GM10248 (cell line): Measurements from ENCODE around the gene ZNF44.

Experiments used
- CTCF ChIA-PET: fragments of 300-600 bp; sonication (Branson Sonifier 250); formaldehyde crosslinking; extraction: SDS; loops from one replicate; lab custom pipeline; 2021; ENCODE audit warnings: antibody characterized with exemption; lab: Yijun Ruan, JAX
- POLR2A ChIA-PET: fragments of 350-650 bp; sonication (Branson Sonifier 250); formaldehyde crosslinking; extraction: SDS; loops from one replicate; lab custom pipeline; 2020; ENCODE audit warnings: antibody characterized with exemption; lab: Yijun Ruan, JAX
- DNase-seq: peaks from one replicate; pipeline ENCODE4 v3.0.0; 2012; ENCODE audit errors: extremely low spot score
- CTCF ChIP-seq: IDR thresholded peaks from 2 replicates; pipeline ENCODE4 v1.5.1; 2012; ENCODE audit warnings: mild to moderate bottlenecking, low read depth; ENCODE audit errors: extremely low read depth, missing control alignments, control extremely low read depth

ZNF44 gene

GRCh38 chr19:12294249-12295158 lies at the start of gene ZNF44:
Gene ZNF44 (minus strand): TSS chr19:12294883. CDS start chr19:12294694, 189 bp downstream.
- DNase-seq: peak; percentile 97
- no peak for TF ChIP-seq CTCF
- ChIA-PET CTCF (interaction anchor here (1.0 kb wide), 3 partner anchors 71 to 370 kb away, joined by 3 to 5 read pairs (median 4); partner anchors contain the start of gene ZNF442), POLR2A (interaction anchor here (0.6 to 1.4 kb wide), 5 partner anchors 18 to 306 kb away, joined by 3 to 4 read pairs (median 3); partner anchors contain the start of genes ZNF442 and ZNF563)

- ChIA-PET POLR2A (interaction anchor here (0.5 to 2.1 kb wide), 6 partner anchors 22 to 267 kb away, joined by 4 to 14 read pairs (median 4); partner anchors contain the start of genes ZNF44 and ZNF442), CTCF (interaction anchor here (1.0 to 1.9 kb wide), 6 partner anchors 12 to 745 kb away, joined by 3 to 12 read pairs (median 4); partner anchors contain the start of gene ZNF700)
- DNase-seq: peak; percentile 94
- TF ChIP-seq CTCF: no peak
These were observed 38.8 kb upstream of the ZNF44 start, which contains the start of gene ZNF563 for GRCh38 chr19:12333162-12334159. Gene ZNF563 (minus strand): TSS chr19:12333633. CDS start chr19:12333482, 151 bp downstream.

GRCh38 chr19:12331211-12331941 lies 36.7 kb upstream of the ZNF44 start:
- peak; percentile 85 for DNase-seq
- no peak for TF ChIP-seq CTCF
- ChIA-PET CTCF (interaction anchor here (1.0 to 1.5 kb wide), 2 partner anchors 29 to 271 kb away, joined by 3 to 4 read pairs; no protein-coding TSS in a partner anchor), POLR2A (no interaction called here)

- no peak for DNase-seq
- ChIA-PET CTCF (interaction anchor here (1.0 kb wide), 1 partner anchor 30 kb away, joined by 3 read pairs; no protein-coding TSS in a partner anchor), POLR2A (no interaction called here)
- no peak for TF ChIP-seq CTCF
These were observed 35.7 kb upstream of the ZNF44 start for GRCh38 chr19:12330340-12330739.

GRCh38 chr19:12325690-12326089 lies 31.0 kb upstream of the ZNF44 start:
- CTCF ChIA-PET: no interaction called here
- no peak for DNase-seq
- POLR2A ChIA-PET: no interaction called here

More at GRCh38 chr19:12325690-12326089, 31.0 kb upstream of the ZNF44 start:
- TF ChIP-seq CTCF: no peak
